HG02642 (cell line): ENCODE measurements around the gene CCND2.

Source experiments
- ATAC-seq: cut with Tn5 transposase; IDR thresholded peaks from one replicate; pipeline ENCODE4 v1.9.1; 2021; ENCODE audit warnings: mild to moderate bottlenecking; ENCODE audit not compliant: unreplicated experiment, poor library complexity

Gene CCND2

GRCh38 chr12:4256043-4256826 is 17.3 kb upstream of the CCND2 start:
- no peak for ATAC-seq

GRCh38 chr12:4257442-4257841 is 16.1 kb upstream of the CCND2 start:
- no peak for ATAC-seq

- ATAC-seq: no peak
Observed at GRCh38 chr12:4259099-4259498, 14.5 kb upstream of the CCND2 start.

- ATAC-seq: peak; percentile 58
Observed at GRCh38 chr12:4261655-4262054, 11.9 kb upstream of the CCND2 start.

- ATAC-seq: no peak
Observed at GRCh38 chr12:4265280-4265679, 8.3 kb upstream of the CCND2 start.

- ATAC-seq: no peak
Observed at GRCh38 chr12:4266990-4267389, 6.6 kb upstream of the CCND2 start.

- no peak for ATAC-seq
Observed at GRCh38 chr12:4267704-4268328, 5.7 kb upstream of the CCND2 start.

GRCh38 chr12:4268329-4269181 is 5.0 kb upstream of the CCND2 start:
- no peak for ATAC-seq

- peak; percentile 30 for ATAC-seq
Observed at GRCh38 chr12:4269279-4269991, 4.1 kb upstream of the CCND2 start.

GRCh38 chr12:4270016-4270830 is 3.3 kb upstream of the CCND2 start:
- no peak for ATAC-seq

GRCh38 chr12:4270831-4271716 is 2.5 kb upstream of the CCND2 start:
- no peak for ATAC-seq

- peak; percentile 52 for ATAC-seq
Observed at GRCh38 chr12:4271717-4272423, 1.7 kb upstream of the CCND2 start.

- peak; percentile 9 for ATAC-seq
Observed at GRCh38 chr12:4272424-4273272, 914 bp upstream of the CCND2 start.

- ATAC-seq: no peak
Observed at GRCh38 chr12:4273273-4273651, 300 bp upstream of the CCND2 start.

- ATAC-seq: no peak
Observed at GRCh38 chr12:4274396-4275015, 944 bp downstream of the CCND2 start.

GRCh38 chr12:4275016-4275869 is 1.7 kb downstream of the CCND2 start:
- no peak for ATAC-seq
